NOMO-1 treated with DMSO at 0.1 percent for 48 hours (cell line): Measurements from ENCODE around the gene CILP2.

Source experiments
- DNase-seq: peaks from one replicate; lab custom pipeline; 2025; ENCODE audit not compliant: unreplicated experiment; lab: John Stamatoyannopoulos, UW

CILP2 gene

GRCh38 chr19:19562665-19563347, 24.7 kb downstream of the CILP2 start:
- DNase-seq, result no peak

GRCh38 chr19:19563348-19563848, 25.3 kb downstream of the CILP2 start:
- no peak for DNase-seq

- DNase-seq, result no peak
Measured at GRCh38 chr19:19566306-19566705, 28.2 kb downstream of the CILP2 start.

GRCh38 chr19:19567391-19567790, 29.3 kb downstream of the CILP2 start:
- DNase-seq, result no peak

DNA sequence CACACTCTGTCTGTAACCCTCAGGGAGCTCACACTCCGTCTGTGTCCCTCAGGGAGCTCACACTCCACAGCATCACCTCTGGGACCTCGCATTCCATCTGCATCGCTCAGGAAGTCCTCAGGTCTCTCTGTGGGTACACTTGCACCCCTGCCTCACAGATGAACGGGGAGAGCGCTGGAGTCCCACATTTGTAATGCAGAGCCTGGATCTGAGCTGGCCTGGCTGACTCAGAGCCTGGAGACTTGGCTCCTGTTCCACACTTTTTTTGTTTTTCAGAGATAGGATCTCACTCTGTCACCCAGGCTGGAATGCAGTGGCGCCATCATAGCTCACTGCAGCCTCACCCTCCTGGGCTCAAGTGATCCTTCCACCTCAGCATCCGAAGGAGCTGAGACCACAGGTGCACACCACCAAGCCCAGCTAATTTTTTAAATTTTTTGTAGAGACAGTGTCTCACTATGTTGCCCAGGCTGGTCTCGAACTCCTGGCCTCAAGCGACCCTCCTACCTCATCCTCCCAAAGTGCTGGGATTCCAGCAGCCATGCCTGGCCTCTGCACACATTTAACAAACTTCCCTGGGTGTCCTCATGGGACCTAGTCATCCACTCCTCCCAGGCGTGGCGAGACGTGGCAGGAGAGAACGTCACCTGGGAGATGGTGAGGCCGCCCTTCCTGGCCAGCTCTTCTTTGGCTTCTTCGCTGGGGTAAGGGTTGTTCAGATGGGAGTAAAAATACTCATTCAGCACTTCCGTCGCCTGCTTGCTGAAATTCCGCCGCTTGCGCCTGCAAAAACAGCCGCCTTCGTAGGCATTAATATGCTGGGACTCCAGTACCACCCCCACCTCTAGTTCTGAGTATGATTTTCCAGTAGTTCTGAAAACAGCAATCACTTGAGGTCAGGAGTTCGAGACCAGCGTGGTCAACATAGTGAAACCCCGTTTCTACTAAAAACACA, 31.0 kb downstream of the CILP2 start:
- DNase-seq, result no peak

- DNase-seq, result no peak
Measured at GRCh38 chr19:19570571-19570970, 32.5 kb downstream of the CILP2 start.

- DNase-seq, result no peak
Measured at GRCh38 chr19:19571071-19571786, 33.2 kb downstream of the CILP2 start.

DNA sequence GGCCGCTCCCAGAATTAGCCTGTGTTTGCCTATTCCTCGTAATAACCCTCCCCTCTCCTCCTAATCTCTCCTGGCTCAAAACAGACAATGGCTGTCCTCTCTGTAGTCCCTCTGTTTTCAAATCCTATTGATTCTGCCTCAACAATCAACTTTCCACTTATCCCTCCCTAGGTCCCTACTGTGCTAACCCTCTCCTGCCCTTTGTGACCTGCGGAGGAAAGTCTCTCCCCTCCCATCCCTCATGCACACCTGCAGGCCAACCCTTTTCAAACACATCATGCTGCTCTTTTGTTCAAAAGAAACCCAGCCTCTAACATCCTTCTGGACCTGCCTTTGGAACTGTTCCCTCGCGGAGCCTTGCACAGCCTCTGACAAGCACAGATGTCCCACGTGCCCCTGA, 37.3 kb downstream of the CILP2 start:
- no peak for DNase-seq

DNA sequence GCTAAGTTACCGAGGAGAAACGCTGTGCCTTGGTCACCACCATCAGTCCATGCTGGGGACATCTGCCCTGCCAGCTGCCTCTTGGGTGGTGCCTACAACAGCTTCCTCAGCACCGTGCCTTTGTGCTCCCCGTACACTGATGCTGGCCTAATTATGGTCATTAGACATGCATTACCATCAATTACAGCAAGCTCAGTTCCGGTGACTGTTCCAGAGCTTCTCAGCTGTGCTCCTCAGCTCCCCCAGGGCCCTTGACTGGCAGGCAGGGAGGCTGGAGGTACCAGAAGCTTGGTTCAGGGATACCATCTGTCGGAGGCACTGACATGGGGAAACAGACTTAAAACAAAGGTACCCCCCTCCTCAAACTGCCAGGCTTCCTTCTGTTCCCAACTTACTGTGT, 40.2 kb downstream of the CILP2 start:
- no peak for DNase-seq

DNA sequence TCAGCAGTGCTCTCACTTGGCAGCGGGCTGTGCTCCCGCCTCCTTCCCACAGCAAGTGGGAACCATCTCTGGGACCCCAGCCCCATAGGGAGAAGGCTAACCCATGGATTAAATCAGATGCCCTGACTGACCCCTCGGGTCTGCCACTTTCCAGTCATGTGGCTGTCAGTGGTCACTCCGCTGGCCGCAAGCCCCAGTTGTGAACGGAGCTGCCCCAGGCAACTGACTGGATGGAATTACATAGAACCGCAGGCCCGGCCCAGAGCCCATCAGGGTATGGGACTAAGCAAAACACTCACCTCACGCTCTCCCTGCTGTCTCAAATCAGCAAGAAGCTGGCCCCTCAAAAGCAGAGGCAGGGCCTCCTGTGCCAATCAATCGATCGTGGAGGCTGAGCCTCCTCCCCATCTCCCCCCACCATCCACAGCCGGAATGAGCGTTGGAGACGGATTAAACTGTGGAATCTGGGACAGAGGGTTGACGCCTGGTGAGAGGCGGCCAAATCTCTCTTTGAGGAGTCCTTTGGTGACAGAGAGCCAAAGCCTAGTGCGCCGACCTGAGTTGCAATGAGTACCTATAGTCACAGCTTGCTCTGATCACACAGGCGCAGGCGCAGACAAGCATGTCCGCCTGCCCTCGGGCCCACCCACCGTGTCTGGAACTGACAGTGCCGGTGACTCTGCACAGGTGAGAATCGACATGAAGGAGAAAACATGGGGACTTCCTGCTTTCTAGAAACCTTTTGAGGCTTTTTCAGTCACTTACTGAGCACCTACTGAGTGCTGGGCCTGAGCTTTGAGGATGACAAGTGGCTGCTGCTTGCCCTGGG, 41.7 kb downstream of the CILP2 start:
- no peak for DNase-seq

DNA sequence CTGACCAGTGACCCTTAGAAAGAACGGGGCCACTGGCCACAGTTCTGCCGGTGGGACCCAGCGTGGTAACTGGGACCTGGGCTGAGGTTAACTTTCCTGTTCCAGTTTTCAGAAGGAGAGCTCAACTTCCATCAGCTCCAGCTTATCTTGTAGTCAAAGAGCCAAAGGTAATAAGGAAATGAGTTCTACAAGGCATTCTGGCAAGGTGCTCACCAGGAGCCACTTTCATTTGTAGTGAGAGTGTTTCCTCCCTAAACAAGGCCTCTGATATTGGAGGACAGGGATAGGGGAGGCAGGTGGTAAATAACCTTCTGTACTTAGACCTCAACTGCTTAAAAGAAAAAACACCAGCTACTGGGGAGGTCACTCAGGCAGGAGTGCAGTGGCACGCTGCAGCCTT, 42.4 kb downstream of the CILP2 start:
- DNase-seq, result no peak

GRCh38 chr19:19581391-19581790, 43.3 kb downstream of the CILP2 start:
- DNase-seq, result no peak

- no peak for DNase-seq
Measured at GRCh38 chr19:19582471-19582870, 44.4 kb downstream of the CILP2 start.

- DNase-seq, result no peak
Measured at GRCh38 chr19:19584356-19584755, 46.3 kb downstream of the CILP2 start.

DNA sequence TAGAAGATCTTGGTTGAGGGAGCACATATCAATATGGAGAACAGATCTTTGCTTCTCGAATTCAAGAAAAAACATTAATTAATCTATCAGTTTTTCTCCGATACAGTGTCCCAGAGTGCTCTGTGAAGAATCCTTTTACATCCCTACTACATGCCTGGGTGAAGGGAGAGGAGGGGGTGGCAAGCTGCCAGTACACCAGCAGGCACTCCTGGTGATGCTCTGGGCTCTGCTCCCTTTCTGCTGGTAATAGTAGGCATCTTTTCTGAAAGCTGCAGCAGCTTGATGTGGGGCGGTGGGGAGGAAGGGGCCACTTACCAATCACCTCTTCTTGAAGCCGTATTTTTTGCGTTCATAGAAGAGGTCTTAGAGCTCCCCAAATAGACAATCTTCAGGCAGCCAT, 49.7 kb downstream of the CILP2 start:
- no peak for DNase-seq

DNA sequence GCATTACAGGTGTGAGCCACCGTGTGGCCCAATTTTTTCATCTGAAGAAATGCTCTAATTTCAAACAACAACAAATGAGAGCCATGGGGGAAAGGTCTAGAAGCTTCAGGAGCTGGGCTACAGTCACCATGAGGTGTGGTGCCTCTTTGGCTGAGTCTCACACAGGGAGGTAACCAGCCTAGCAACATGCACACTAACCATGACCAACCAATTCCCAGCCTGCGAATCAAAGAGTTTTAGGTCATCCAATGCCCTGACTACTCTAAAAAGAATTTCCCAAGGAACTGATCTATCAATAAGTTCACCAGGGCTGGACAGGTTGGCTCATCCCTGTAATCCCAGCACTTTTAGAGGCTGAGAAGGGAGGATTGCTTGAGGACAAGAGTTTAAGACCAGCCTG, 50.5 kb downstream of the CILP2 start:
- no peak for DNase-seq

- DNase-seq, result no peak
Measured at GRCh38 chr19:19591133-19591825, 53.2 kb downstream of the CILP2 start.

- DNase-seq, result no peak
Measured at GRCh38 chr19:19592690-19593089, 54.6 kb downstream of the CILP2 start.

GRCh38 chr19:19594381-19594780, 56.3 kb downstream of the CILP2 start:
- DNase-seq, result no peak

DNA sequence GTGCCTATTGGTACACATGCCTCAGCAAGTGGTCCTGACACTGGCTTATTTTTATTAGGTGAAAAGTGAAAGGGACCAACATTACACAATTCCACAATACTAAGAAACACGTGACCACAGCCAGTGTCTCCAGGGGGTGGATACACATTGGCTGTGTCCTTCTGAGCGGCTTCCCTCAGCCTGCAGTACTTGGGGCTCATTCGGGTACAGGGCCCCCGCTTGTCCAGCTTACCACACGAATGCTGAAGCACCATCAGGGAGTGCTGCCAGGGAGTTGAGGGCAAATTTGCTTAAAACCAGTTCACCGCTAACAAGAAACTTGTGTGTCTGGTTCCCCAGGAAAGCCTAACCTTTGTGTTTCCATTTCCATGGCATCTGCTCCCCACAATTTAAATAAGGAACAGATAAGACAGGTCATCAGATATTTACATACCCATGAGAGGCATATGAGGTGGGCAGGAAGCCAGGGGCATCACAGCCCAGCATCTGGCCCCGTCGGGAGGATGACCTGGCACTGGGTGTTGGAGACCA, 57.2 kb downstream of the CILP2 start:
- no peak for DNase-seq
